Activated CD4-positive, alpha-beta T cell treated with anti-CD3 and anti-CD28 coated beads, Interleukin-2, Interleukin-6, amounts not matched to agents 100 ng/mL and 50 ng/mL, durations not matched to agents 16 hours and 8 hours (primary cell): ENCODE measurements around the gene UIMC1.
A peak's percentile ranks its signal among the peaks of the same experiment; 100 is the strongest.
"Not testable (repeated sequence)": the region's sequence is repeated elsewhere in the genome, so short reads cannot be mapped to it uniquely, and the experiment has no call there.

ENCODE experiments used
- DNase-seq: peaks from one replicate; pipeline ENCODE4 v3.0.0-alpha.2; 2020

Gene UIMC1

DNA sequence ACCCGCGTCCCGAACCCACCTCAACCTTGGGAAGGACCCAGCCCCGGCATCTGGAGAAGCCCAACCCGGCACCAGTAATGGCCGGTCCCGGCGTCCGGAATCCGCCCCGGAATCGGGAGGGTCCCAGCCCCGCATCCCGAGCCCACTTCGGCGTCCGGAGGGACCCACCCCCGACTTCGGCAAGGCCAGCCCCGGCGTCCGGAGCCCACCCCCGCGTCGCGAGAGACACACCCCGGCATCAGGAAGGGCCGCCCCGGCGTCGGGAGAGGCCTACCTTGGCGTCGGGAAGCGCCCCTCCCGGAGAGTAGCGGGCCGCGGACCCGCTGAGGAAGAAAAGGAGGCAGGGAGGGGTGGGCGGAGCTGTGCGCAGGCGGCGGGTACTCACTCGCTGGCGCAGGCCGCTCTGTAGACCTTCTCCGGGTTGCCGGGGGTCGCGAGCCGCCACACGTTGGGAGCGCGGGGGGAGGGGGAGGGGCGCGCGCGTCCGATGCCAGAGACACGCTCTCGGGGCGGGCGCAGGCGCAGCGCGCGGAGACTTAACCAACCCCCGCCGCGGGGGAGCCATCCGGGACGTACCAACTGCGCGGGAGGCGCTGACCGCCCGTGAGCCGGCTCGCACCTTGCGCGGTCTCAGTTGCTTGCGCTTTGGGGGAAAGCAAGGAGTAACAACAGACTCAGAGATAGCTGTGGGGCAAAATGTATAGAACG, at the start of gene UIMC1:
Gene UIMC1, minus strand, starts transcription at position 515 of the 708 bp plus-strand sequence. CDS start 24,164 bp downstream, outside the sequence.
- peak; percentile 96 for DNase-seq

- DNase-seq, result no peak
Measured at GRCh38 chr5:177049285-177049684, 42.7 kb upstream of the UIMC1 start.

DNA sequence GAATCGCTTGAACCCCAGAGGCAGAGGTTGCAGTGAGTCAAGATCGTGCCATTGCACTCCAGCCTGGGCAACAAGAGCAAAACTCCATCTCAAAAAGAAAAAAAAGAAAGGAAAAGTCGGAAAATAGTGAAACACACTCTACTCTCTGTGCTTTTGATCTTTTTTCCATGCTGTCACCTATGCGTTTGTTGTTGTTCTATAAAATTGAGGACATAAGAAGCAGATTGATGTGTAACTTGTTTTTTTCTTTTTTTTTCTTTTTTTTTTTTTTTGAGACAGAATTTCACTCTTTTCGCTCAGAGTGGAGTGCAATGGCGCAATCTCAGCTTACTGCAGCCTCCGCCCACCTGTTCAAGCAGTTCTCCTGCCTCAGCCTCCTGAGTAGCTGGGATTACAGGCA, 42.0 kb upstream of the UIMC1 start:
- not testable (repeated sequence) for DNase-seq

- DNase-seq, result no peak
Measured at GRCh38 chr5:177045631-177046030, 39.1 kb upstream of the UIMC1 start.

DNA sequence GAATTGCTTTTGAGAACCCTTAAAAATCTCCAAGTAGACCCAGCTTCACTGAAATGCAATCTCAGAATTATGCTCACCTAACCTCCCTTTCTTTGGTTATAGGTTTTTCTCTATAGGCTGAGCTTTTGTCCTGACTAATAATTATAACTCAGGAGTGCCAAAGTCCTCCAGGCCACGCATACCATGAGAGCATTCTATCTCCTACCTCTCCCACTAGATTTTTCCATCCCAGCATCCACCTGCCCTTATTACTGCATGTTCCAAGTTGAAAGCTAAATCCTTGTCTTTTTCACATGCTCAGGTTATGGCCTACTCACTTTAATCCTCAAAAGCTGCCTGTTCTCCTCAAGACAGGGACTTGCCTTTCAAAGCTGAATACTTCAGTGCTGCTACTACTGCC, 38.1 kb upstream of the UIMC1 start:
- DNase-seq, result no peak

GRCh38 chr5:177043958-177044357, 37.4 kb upstream of the UIMC1 start:
- no peak for DNase-seq

DNA sequence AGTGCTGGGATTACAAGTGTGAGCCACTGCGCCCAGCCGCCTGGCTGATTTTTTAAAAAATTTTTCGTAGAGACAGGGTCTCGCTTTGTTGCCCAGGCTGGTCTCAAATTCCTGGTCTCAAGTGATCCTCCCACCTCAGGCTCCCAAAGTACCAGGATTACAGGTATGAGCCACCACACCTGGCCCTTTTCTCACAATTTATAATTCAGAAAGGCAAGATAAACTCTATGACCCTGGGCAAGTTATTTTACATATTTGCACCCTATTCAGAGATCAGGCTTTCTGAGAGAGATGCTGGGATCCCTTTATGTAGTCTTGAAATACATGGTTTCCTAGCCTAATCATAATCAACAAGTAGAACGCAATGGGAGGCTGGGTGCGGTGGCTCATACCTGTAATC, 36.5 kb upstream of the UIMC1 start:
- DNase-seq, result no peak

DNA sequence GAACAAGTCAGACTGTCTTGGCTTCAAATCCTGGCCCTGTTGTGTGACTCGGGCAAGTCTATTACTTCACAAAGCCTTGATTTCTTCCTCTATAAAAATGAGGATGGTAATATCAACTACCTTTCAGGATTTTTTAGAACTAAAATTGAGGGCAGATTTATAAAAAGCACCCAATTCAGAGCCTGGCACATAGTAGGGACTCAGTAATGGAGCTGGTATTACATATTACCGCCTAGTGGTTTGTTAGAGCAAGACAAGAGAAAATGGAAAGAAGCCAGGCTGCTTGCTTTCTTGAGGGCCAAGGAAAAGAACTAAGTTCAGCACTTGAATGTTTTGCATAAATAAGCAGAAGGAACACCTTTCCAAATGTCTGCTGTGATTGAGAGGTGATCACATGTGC, 35.4 kb upstream of the UIMC1 start:
- no peak for DNase-seq

GRCh38 chr5:177040814-177041420, 34.3 kb upstream of the UIMC1 start:
- DNase-seq, result no peak

DNA sequence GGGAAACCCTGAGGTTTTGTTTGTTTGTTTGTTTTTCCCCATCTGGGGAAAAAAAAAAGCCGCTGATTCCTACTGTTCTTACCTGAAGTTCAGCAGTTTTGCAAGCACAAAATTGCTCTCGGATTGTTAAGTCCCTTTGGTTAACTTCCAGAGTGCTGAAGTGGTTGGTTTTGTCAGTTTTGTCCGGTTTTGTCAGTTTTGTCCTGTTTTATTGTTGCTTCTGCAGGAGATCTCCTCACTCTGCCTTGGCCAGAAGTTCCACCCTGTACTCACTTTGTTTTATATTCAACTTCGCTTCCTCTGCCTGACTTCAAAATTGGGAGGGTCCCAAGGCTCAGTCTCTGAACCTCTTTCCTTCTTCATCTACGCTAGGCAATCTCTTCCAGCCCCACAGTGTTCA, 30.3 kb upstream of the UIMC1 start:
- DNase-seq, result no peak

- DNase-seq, result no peak
Measured at GRCh38 chr5:177036443-177036842, 29.9 kb upstream of the UIMC1 start.

GRCh38 chr5:177035976-177036375, 29.4 kb upstream of the UIMC1 start:
- DNase-seq, result no peak

DNA sequence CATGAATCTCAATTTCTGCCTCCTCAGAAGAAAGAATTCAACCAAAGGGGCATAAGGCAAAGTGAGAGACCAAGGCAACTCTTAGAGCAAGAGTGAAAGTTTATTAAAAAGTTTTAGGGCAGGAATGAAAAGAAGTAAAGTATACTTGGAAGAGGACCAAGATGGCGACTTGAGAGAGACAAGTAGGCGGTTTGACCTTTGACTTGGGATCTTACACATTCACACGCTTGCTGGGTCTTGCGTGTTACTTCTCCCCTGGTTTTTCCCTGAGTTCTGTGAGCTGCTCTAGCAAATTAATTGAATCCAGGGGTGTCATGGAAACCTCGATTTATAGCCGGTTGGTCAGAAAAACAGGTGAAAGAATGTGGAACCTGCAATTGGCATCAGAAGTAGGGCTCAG, 22.9 kb upstream of the UIMC1 start:
- DNase-seq, result no peak

GRCh38 chr5:177027665-177028064, 21.1 kb upstream of the UIMC1 start:
- DNase-seq, result no peak

GRCh38 chr5:177025101-177025601, 18.6 kb upstream of the UIMC1 start:
- DNase-seq, result no peak

GRCh38 chr5:177024559-177024958, 18.0 kb upstream of the UIMC1 start:
- peak; percentile 8 for DNase-seq

DNA sequence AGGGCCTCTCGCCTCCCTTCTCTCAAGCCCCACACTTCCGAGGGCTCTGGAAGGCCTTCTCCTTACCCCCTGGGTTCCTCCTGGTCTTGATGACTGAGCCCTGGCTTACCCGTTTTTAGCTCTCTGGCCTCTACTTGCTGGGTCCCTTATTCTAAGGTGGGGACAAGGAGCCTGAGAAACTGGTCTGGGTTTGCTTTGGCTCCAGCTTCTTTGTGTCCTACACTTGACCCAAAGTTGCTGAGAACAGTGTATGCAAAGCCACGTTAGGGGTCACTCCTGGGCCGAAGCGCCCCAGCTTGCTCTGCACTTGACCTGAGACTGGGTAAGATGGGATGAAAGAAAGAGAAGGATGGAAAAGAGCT, 16.7 kb upstream of the UIMC1 start:
- DNase-seq, result peak; percentile 19

DNA sequence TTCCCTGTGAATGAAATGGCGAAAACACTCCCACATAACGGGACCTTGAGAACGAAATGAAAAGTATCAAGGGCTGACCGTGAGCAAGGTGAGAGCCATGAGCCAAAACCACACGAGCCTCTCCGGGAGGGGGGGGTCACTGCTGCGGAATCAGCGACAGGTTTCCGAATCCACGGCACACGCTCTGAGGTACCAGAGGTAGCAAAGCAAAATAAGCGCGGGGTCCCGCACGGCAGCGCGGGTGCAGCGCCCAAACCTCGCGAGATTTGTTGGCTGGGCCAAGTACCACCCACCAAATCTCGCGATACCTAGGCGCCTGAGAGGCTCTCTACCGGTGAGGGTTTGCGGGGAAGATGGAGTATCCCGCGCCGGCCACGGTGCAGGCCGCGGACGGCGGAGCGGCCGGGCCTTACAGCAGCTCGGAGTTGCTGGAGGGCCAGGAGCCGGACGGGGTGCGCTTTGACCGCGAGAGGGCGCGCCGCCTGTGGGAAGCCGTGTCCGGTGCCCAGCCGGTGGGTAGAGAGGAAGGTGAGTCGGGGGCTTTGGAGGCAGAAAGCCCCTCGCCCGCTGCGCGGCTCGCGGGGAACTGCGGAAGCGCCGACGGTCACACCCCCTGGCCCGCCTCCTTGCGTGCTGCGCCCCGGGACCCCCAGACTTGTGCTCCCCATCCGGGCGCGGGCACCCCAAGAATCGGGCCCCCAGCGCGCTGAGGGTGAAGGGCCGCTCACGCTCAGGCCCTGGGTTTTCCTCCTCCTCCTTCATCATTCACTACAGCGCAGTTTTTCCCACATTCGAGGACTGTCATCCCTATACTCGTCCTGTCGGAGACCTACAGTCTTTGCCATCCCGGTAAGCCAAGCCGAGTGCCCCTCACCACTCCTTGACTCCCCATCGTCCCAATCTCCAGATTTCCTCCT, 16.1 kb upstream of the UIMC1 start, which contains the start of gene ZNF346:
Gene ZNF346, plus strand, starts transcription at position 311 of the 917 bp plus-strand sequence. Its CDS starts 43 bp downstream, at position 354.
- DNase-seq, result peak; percentile 95

GRCh38 chr5:177020033-177020432, 13.5 kb upstream of the UIMC1 start:
- no peak for DNase-seq

- no peak for DNase-seq
Measured at GRCh38 chr5:177018341-177018740, 11.8 kb upstream of the UIMC1 start.

GRCh38 chr5:177015156-177015555, 8.6 kb upstream of the UIMC1 start:
- no peak for DNase-seq

GRCh38 chr5:177010153-177010552, 3.6 kb upstream of the UIMC1 start:
- DNase-seq, result no peak

GRCh38 chr5:177008716-177009115, 2.1 kb upstream of the UIMC1 start:
- no peak for DNase-seq
